Osteoblast (primary cell): ENCODE results near the gene RAD9B. TPM values are rescaled to one million over a fixed set of nuclear protein-coding genes. Genes with fewer than 3 reads are reported as not detected.
A peak's percentile ranks its signal among the peaks of the same experiment; 100 is the strongest.

ENCODE experiments used
- DNase-seq: peaks from one replicate; pipeline ENCODE4 v3.0.0; 2011; ENCODE audit warnings: low spot score, mixed read lengths; ENCODE audit not compliant: insufficient read length; ENCODE audit errors: missing footprints
- H2AFZ ChIP-seq: 2 replicates; pipeline ENCODE4 v1.6.0; 2011; ENCODE audit warnings: mild to moderate bottlenecking, low read length
- H3K27ac ChIP-seq: 2 replicates; pipeline ENCODE4 v1.5.1; 2011; ENCODE audit warnings: mild to moderate bottlenecking, low read depth, low read length, moderate library complexity
- H3K27me3 ChIP-seq: 2 replicates; pipeline ENCODE4 v1.6.0; 2012; ENCODE audit warnings: mild to moderate bottlenecking, control low read depth, inconsistent platforms, low read length, moderate library complexity; ENCODE audit not compliant: insufficient read depth
- H3K36me3 ChIP-seq: 2 replicates; pipeline ENCODE4 v1.5.1; 2011; ENCODE audit warnings: mild to moderate bottlenecking, low read length, control low read depth, moderate library complexity; ENCODE audit not compliant: insufficient read depth
- H3K4me1 ChIP-seq: 2 replicates; pipeline ENCODE4 v1.5.1; 2011; ENCODE audit warnings: mild to moderate bottlenecking, low read length, control low read depth, moderate library complexity; ENCODE audit not compliant: insufficient read depth
- H3K4me2 ChIP-seq: 2 replicates; pipeline ENCODE4 v1.6.0; 2011; ENCODE audit warnings: mild to moderate bottlenecking, low read length; ENCODE audit not compliant: insufficient read depth
- H3K4me3 ChIP-seq: fragments of 200-600 bp; sonication (generic); 3 replicates; pipeline ENCODE4 v1.5.1; 2012; ENCODE audit warnings: mild to moderate bottlenecking, low read length, inconsistent platforms; ENCODE audit not compliant: insufficient read depth
- H3K79me2 ChIP-seq: 2 replicates; pipeline ENCODE4 v1.6.0; 2012; ENCODE audit warnings: mild to moderate bottlenecking, low read length, control low read depth, inconsistent platforms; ENCODE audit not compliant: insufficient read depth
- H3K9me3 ChIP-seq: 2 replicates; pipeline ENCODE4 v1.5.1; 2011; ENCODE audit warnings: low read depth, low read length, control low read depth
- H4K20me1 ChIP-seq: 2 replicates; pipeline ENCODE4 v1.6.0; 2012; ENCODE audit warnings: mild to moderate bottlenecking, low read length, control low read depth; ENCODE audit not compliant: insufficient read depth
- CTCF ChIP-seq: IDR thresholded peaks from 2 replicates; pipeline ENCODE4 v1.5.1; 2011; ENCODE audit warnings: mild to moderate bottlenecking, low read depth, low read length, moderate library complexity; ENCODE audit errors: extremely low read depth
- total RNA-seq: library from RNA; depleted of rRNA; stranded (reverse); fragments of >200 nt; gene quantifications from 2 replicates; pipeline ENCODE4 v1.2.3, GENCODE V29; 2012

The RAD9B gene
- total RNA-seq, 1 donor = 0.36 TPM

DNA sequence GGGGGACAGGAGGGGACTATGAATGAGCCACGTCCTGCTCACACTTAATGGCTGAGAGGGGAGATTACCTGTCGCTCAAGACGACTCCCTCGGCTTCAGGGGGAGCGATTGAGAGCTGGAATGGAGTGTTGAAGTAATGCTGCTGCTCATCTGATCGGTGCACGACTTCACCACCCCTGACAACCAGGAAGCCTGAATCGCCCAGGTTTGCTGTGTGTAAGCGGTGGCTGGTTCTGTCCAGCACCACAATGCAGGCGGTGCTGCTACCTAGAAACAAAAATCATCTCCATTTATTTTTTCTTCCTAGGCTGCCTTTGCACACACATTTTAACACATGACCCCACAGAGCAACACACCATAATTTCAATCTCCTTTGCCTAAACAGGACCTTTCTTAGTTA lies 43.7 kb downstream of the RAD9B start:
- H3K36me3 ChIP-seq = no peaks in the 10 kb centered on the region
- peak; percentile 5 for DNase-seq
- no peaks in the 10 kb centered on the region for H3K9me3 ChIP-seq
- no peak overlapping the region for H3K4me3 ChIP-seq
- no peaks in the 10 kb centered on the region for H3K27me3 ChIP-seq
- no peak overlapping the region for H2AFZ ChIP-seq
- H3K4me2 ChIP-seq = peak overlapping the region; percentile 9
- peaks cover 33% of the 10 kb centered on the region for H4K20me1 ChIP-seq
- TF ChIP-seq CTCF = no peak
- peaks cover 24% of the 10 kb centered on the region for H3K4me1 ChIP-seq
- peak overlapping the region; percentile 3 for H3K27ac ChIP-seq
- H3K79me2 ChIP-seq = no peaks in the 10 kb centered on the region

- peaks cover 24% of the 10 kb centered on the region for H3K4me1 ChIP-seq
- H4K20me1 ChIP-seq = peaks cover 33% of the 10 kb centered on the region
- H3K4me3 ChIP-seq = no peak overlapping the region
- H3K9me3 ChIP-seq = no peaks in the 10 kb centered on the region
- peak; percentile 72 for DNase-seq
- no peaks in the 10 kb centered on the region for H3K27me3 ChIP-seq
- H3K79me2 ChIP-seq = no peaks in the 10 kb centered on the region
- peak overlapping the region; percentile 9 for H3K4me2 ChIP-seq
- peak overlapping the region; percentile 3 for H3K27ac ChIP-seq
- H2AFZ ChIP-seq = no peak overlapping the region
- no peak for TF ChIP-seq CTCF
- H3K36me3 ChIP-seq = no peaks in the 10 kb centered on the region
Measured at GRCh38 chr12:110546339-110546738, 44.2 kb downstream of the RAD9B start.

DNA sequence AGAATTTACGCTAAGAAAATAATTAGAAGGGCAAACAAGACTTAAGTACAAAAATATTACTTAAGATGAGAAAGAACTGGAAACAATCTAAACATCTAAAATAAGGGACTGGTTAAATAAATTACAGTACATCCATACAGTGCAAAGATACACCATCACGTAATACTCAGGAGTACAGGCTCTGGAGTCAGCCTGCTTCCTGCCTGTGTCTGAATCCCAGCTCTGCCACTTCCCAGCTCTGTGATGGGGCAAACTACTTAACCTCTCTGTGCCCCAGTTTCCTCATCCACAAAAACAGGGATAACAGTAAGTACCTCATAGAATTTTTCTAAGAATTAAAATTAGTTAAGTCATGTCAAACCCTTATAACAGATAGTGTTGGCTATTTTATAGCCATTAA lies 45.0 kb downstream of the RAD9B start:
- no peak overlapping the region for H3K4me3 ChIP-seq
- no peak overlapping the region for H3K4me2 ChIP-seq
- H3K36me3 ChIP-seq = no peaks in the 10 kb centered on the region
- H3K4me1 ChIP-seq = peaks cover 24% of the 10 kb centered on the region
- no peaks in the 10 kb centered on the region for H3K9me3 ChIP-seq
- no peaks in the 10 kb centered on the region for H3K27me3 ChIP-seq
- no peaks in the 10 kb centered on the region for H3K79me2 ChIP-seq
- H2AFZ ChIP-seq = no peak overlapping the region
- TF ChIP-seq CTCF = no peak
- no peak overlapping the region for H3K27ac ChIP-seq
- peaks cover 39% of the 10 kb centered on the region for H4K20me1 ChIP-seq
- no peak for DNase-seq

DNA sequence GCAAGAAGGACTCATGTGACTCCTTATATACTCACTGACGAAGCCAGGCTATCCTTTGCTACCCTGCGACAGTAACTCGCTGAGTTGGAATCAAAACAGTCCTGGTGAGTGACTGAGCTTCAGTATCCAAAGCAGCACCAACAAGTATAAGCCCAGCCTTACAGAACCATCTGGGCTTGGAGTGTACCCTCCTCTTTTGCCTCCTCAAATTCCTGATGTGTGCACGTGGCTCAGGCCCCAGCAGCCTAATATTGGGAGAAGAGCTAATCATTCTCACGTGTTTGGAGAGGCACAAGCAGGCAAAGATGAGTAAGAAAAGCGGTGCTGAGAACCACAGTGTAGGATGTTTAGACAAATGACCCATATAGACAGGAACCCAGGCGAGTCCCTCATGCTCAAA lies 46.5 kb downstream of the RAD9B start:
- Histone ChIP-seq H3K27ac (no peak overlapping the region), H3K9me3 (no peaks in the 10 kb centered on the region), H3K4me1 (peaks cover 24% of the 10 kb centered on the region), H3K4me2 (no peak overlapping the region), H2AFZ (no peak overlapping the region), H3K4me3 (no peak overlapping the region), H3K27me3 (no peaks in the 10 kb centered on the region), H4K20me1 (peaks cover 41% of the 10 kb centered on the region), H3K79me2 (peaks cover 4% of the 10 kb centered on the region), H3K36me3 (no peaks in the 10 kb centered on the region)
- no peak for DNase-seq
- no peak for TF ChIP-seq CTCF
